H9 (cell line): ENCODE results near the gene THBS1. TPM values are rescaled to one million over a fixed set of nuclear protein-coding genes. Genes with fewer than 3 reads are reported as not detected.

ENCODE experiments used
- DNase-seq: peaks from one replicate; pipeline ENCODE4 v3.0.0-alpha.2; 2017
- H2AFZ ChIP-seq: one replicate; pipeline ENCODE4 v1.6.1; 2013; ENCODE audit warnings: mild to moderate bottlenecking, low read length, control low read depth, moderate library complexity
- H2AK5ac ChIP-seq: 2 replicates; pipeline ENCODE4 v1.6.1; 2013; ENCODE audit warnings: low read length, control low read depth, mixed read lengths; ENCODE audit not compliant: insufficient read length
- H2BK120ac ChIP-seq: one replicate; pipeline ENCODE4 v1.6.1; 2013; ENCODE audit warnings: low read depth, mild to moderate bottlenecking, low read length, control low read depth, inconsistent platforms; ENCODE audit not compliant: poor library complexity, severe bottlenecking
- H2BK12ac ChIP-seq: 2 replicates; pipeline ENCODE4 v1.6.1; 2013; ENCODE audit warnings: low read length, control low read depth, mixed read lengths, low read depth; ENCODE audit not compliant: insufficient read length
- H2BK15ac ChIP-seq: 2 replicates; pipeline ENCODE4 v1.6.1; 2013; ENCODE audit warnings: low read depth, low read length, control low read depth
- H2BK20ac ChIP-seq: one replicate; pipeline ENCODE4 v1.6.1; 2013; ENCODE audit warnings: low read depth, mild to moderate bottlenecking, low read length, control low read depth, inconsistent platforms; ENCODE audit not compliant: poor library complexity, severe bottlenecking
- H2BK5ac ChIP-seq: 2 replicates; pipeline ENCODE4 v1.6.1; 2013; ENCODE audit warnings: low read length, control low read depth, mixed read lengths; ENCODE audit not compliant: insufficient read length
- H3K14ac ChIP-seq: 2 replicates; pipeline ENCODE4 v1.6.1; 2013; ENCODE audit warnings: low read length, control low read depth; ENCODE audit not compliant: insufficient read depth
- H3K18ac ChIP-seq: 2 replicates; pipeline ENCODE4 v1.6.1; 2013; ENCODE audit warnings: low read depth, mild to moderate bottlenecking, mixed read lengths, low read length, control low read depth; ENCODE audit not compliant: insufficient read length
- H3K23ac ChIP-seq: 2 replicates; pipeline ENCODE4 v1.6.1; 2013; ENCODE audit warnings: low read length, control low read depth, mixed read lengths, low read depth; ENCODE audit not compliant: insufficient read length
- H3K23me2 ChIP-seq: 2 replicates; pipeline ENCODE4 v1.6.1; 2013; ENCODE audit warnings: low read depth, mild to moderate bottlenecking, mixed read lengths, low read length, control low read depth; ENCODE audit not compliant: insufficient read length, poor library complexity, severe bottlenecking
- H3K27ac ChIP-seq: 2 replicates; pipeline ENCODE4 v1.5.1; 2013; ENCODE audit warnings: low read length, control low read depth, mixed read lengths, low read depth; ENCODE audit not compliant: insufficient read length
- H3K27me3 ChIP-seq: 2 replicates; pipeline ENCODE4 v1.6.1; 2013; ENCODE audit warnings: low read length, control low read depth, inconsistent platforms; ENCODE audit not compliant: insufficient read depth
- H3K4ac ChIP-seq: 2 replicates; pipeline ENCODE4 v1.6.1; 2013; ENCODE audit warnings: low read depth, mild to moderate bottlenecking, control low read depth, inconsistent platforms, low read length, moderate library complexity
- H3K4me1 ChIP-seq: 2 replicates; pipeline ENCODE4 v1.6.1; 2013; ENCODE audit warnings: low read length, control low read depth, inconsistent platforms; ENCODE audit not compliant: insufficient read depth
- H3K4me2 ChIP-seq: 2 replicates; pipeline ENCODE4 v1.6.1; 2013; ENCODE audit warnings: low read length, control low read depth, mixed read lengths; ENCODE audit not compliant: insufficient read length, insufficient read depth
- H3K56ac ChIP-seq: 2 replicates; pipeline ENCODE4 v1.6.1; 2013; ENCODE audit warnings: low read depth, mild to moderate bottlenecking, mixed read lengths, low read length, control low read depth; ENCODE audit not compliant: insufficient read length
- H3K79me1 ChIP-seq: 2 replicates; pipeline ENCODE4 v1.6.1; 2013; ENCODE audit warnings: low read depth, mild to moderate bottlenecking, moderate library complexity, low read length, control low read depth, inconsistent platforms; ENCODE audit not compliant: insufficient read depth, poor library complexity, severe bottlenecking
- H3K79me2 ChIP-seq: 2 replicates; pipeline ENCODE4 v1.6.1; 2013; ENCODE audit warnings: low read length, control low read depth, inconsistent platforms; ENCODE audit not compliant: insufficient read depth
- H3K9ac ChIP-seq: 2 replicates; pipeline ENCODE4 v1.6.1; 2013; ENCODE audit warnings: low read length, control low read depth, mixed read lengths; ENCODE audit not compliant: insufficient read length; ENCODE audit errors: extremely low read depth
- H3K9me3 ChIP-seq: one replicate; pipeline ENCODE4 v1.6.1; 2013; ENCODE audit warnings: low read depth, low read length, inconsistent platforms; ENCODE audit not compliant: control insufficient read depth
- H3T11ph ChIP-seq: one replicate; pipeline ENCODE4 v1.6.1; 2013; ENCODE audit warnings: mild to moderate bottlenecking, low read length, control low read depth, inconsistent platforms
- H4K20me1 ChIP-seq: one replicate; pipeline ENCODE4 v1.6.1; 2013; ENCODE audit not compliant: control insufficient read depth, insufficient read length, insufficient read depth
- H4K5ac ChIP-seq: 2 replicates; pipeline ENCODE4 v1.6.1; 2013; ENCODE audit warnings: low read depth, mild to moderate bottlenecking, mixed read lengths, low read length, control low read depth; ENCODE audit not compliant: insufficient read length
- H4K8ac ChIP-seq: replicated peaks from 2 replicates; pipeline ENCODE4 v1.6.1; 2013; ENCODE audit warnings: low read length, control low read depth, mixed read lengths, low read depth; ENCODE audit not compliant: insufficient read length
- H4K91ac ChIP-seq: 2 replicates; pipeline ENCODE4 v1.6.1; 2013; ENCODE audit warnings: low read depth, mild to moderate bottlenecking, moderate library complexity, mixed read lengths, low read length, control low read depth; ENCODE audit not compliant: insufficient read length
- H3K27ac Mint-ChIP-seq, 3 experiments: 2 replicates in 2 of 3; 3 replicates in 1 of 3; pipeline ENCODE4 v1.8.0; 2020 to 2021; ENCODE audit warnings: mixed read lengths in 3 of 3, mild to moderate bottlenecking in 1 of 3, moderate library complexity in 1 of 3
- H3K27me3 Mint-ChIP-seq: 2 replicates; pipeline ENCODE4 v1.8.0; 2021; ENCODE audit warnings: low read depth, mild to moderate bottlenecking, moderate library complexity, mixed read lengths
- H3K36me3 Mint-ChIP-seq, 3 experiments: 2 replicates in 2 of 3; 3 replicates in 1 of 3; pipeline ENCODE4 v1.8.0; 2020 to 2021; ENCODE audit warnings: low read depth in 3 of 3, mixed read lengths in 3 of 3; ENCODE audit not compliant: insufficient read depth in 1 of 3
- H3K4me1 Mint-ChIP-seq, 2 experiments: 2 replicates each; pipeline ENCODE4 v1.8.0; 2020; ENCODE audit warnings: mixed read lengths in 2 of 2
- H3K4me3 Mint-ChIP-seq, 2 experiments: 2 replicates in 1 of 2; 3 replicates in 1 of 2; pipeline ENCODE4 v1.8.0; 2020 to 2021; ENCODE audit warnings: mild to moderate bottlenecking in 2 of 2, mixed read lengths in 2 of 2, moderate library complexity in 1 of 2
- H3K9me3 Mint-ChIP-seq, 2 experiments: 2 replicates in 1 of 2; 3 replicates in 1 of 2; pipeline ENCODE4 v1.8.0; 2020; ENCODE audit warnings: mild to moderate bottlenecking in 2 of 2, mixed read lengths in 2 of 2, moderate library complexity in 1 of 2
- CTCF ChIP-seq: fragments of 200-600 bp; sonication (generic); conservative IDR thresholded peaks from 3 replicates; pipeline ENCODE4 v1.8.0; 2021; ENCODE audit warnings: antibody characterized with exemption, mild to moderate bottlenecking
- WGBS: extraction: QIAGEN DNeasy Blood & Tissue Kit; methylation state at CpG from one replicate; pipeline ENCODE4 v1.1.7; 2013; ENCODE audit warnings: missing lambda C conversion rate, low lambda C conversion rate, mixed read lengths; ENCODE audit not compliant: insufficient read length; ENCODE audit errors: extremely low coverage; 5-methylcytosine and 5-hydroxymethylcytosine counted together
- total RNA-seq: library from RNA; stranded (reverse); gene quantifications from 2 replicates; pipeline ENCODE4 v1.2.1, GENCODE V29; 2021

The THBS1 gene
- total RNA-seq, 1 experiment from 2014 or later, result 72.1 TPM

GRCh38 chr15:39597336-39597735 lies 16.5 kb downstream of the THBS1 start:
- no peaks in the 10 kb centered on the region for H4K20me1 ChIP-seq
- H3K9me3 ChIP-seq, result no peaks in the 10 kb centered on the region
- H3K9ac ChIP-seq, result no peak overlapping the region
- Mint-ChIP-seq H3K27ac (no peak overlapping the region), H3K27me3 (no peaks in the 10 kb centered on the region), H3K36me3 (peaks cover 20 to 41% (median 37%) of the 10 kb centered on the region in 3 experiments; a peak in 6 of 7 replicates), H3K4me1 (peaks cover 5 to 7% of the 10 kb centered on the region in 2 experiments), H3K4me3 (no peak overlapping the region), H3K9me3 (no peaks in the 10 kb centered on the region)
- H2AFZ ChIP-seq, result no peak overlapping the region
- no peak overlapping the region for H3K4ac ChIP-seq
- no peaks in the 10 kb centered on the region for H3K79me2 ChIP-seq
- no peak overlapping the region for H2BK5ac ChIP-seq
- no peak overlapping the region for H3K4me2 ChIP-seq
- no peak overlapping the region for H3K18ac ChIP-seq
- H2BK120ac ChIP-seq, result no peak overlapping the region
- H3K56ac ChIP-seq, result no peak overlapping the region
- no peaks in the 10 kb centered on the region for H3K4me1 ChIP-seq
- no peak for DNase-seq
- H4K5ac ChIP-seq, result no peak overlapping the region
- no peak overlapping the region for H3K27ac ChIP-seq
- no peaks in the 10 kb centered on the region for H3K79me1 ChIP-seq
- no peaks in the 10 kb centered on the region for H3K23me2 ChIP-seq
- H3T11ph ChIP-seq, result no peak overlapping the region
- H2BK12ac ChIP-seq, result no peak overlapping the region
- H4K91ac ChIP-seq, result no peak overlapping the region
- no peak overlapping the region for H3K14ac ChIP-seq
- no peak overlapping the region for H2BK20ac ChIP-seq
- no peak overlapping the region for H4K8ac ChIP-seq
- no peak overlapping the region for H2AK5ac ChIP-seq
- no peaks in the 10 kb centered on the region for H3K27me3 ChIP-seq
- no CpG with 5 or more reads among the region's 2 CpGs for WGBS
- TF ChIP-seq CTCF, result no peak
- H2BK15ac ChIP-seq, result no peak overlapping the region
- no peak overlapping the region for H3K23ac ChIP-seq
